Neural progenitor cell (in vitro differentiated cells): Measurements from ENCODE around the gene TTLL9.

Experiments
- EZH2 ChIP-seq: fragments of 200-600 bp; sonication (generic); IDR thresholded peaks from 2 replicates; pipeline ENCODE4 v1.6.1; 2017; ENCODE audit warnings: antibody characterized with exemption, mild to moderate bottlenecking, moderate library complexity
- EZH2phosphoT487 ChIP-seq: fragments of 200-600 bp; sonication (generic); IDR thresholded peaks from 2 replicates; pipeline ENCODE4 v1.6.1; 2017; ENCODE audit warnings: antibody characterized with exemption
- TF ChIP-seq, protein P1 (sequence below): fragments of 200-600 bp; sonication (generic); IDR thresholded peaks from 2 replicates; pipeline ENCODE4 v1.5.1; 2017; ENCODE audit warnings: antibody characterized with exemption, mild to moderate bottlenecking

DNA sequence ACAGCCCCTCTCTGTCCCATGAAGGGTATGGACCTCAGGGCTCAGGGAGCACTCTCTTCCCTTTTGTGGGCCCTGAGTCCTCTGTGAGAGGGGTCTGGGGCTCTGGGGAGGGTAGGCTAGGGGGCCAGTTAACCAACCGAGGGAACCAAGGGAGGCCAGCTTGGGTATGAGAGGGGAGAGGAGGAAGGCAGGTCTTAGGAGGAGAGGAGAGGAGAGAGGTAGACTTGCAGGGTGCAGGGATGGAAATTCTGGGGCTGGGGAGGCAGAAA is 827 bp upstream of the TTLL9 start:
- TF ChIP-seq, protein P1, sequence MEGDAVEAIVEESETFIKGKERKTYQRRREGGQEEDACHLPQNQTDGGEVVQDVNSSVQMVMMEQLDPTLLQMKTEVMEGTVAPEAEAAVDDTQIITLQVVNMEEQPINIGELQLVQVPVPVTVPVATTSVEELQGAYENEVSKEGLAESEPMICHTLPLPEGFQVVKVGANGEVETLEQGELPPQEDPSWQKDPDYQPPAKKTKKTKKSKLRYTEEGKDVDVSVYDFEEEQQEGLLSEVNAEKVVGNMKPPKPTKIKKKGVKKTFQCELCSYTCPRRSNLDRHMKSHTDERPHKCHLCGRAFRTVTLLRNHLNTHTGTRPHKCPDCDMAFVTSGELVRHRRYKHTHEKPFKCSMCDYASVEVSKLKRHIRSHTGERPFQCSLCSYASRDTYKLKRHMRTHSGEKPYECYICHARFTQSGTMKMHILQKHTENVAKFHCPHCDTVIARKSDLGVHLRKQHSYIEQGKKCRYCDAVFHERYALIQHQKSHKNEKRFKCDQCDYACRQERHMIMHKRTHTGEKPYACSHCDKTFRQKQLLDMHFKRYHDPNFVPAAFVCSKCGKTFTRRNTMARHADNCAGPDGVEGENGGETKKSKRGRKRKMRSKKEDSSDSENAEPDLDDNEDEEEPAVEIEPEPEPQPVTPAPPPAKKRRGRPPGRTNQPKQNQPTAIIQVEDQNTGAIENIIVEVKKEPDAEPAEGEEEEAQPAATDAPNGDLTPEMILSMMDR = no peak
- TF ChIP-seq EZH2 (no peak), EZH2phosphoT487 (no peak)
